A549 (cell line): ENCODE measurements around the gene NPSR1.

Experiments
- KDM1A ChIP-seq: fragments of 200-600 bp; sonication (generic); IDR thresholded peaks from 2 replicates; pipeline ENCODE4 v1.6.1; 2016; ENCODE audit warnings: low read depth, mild to moderate bottlenecking
- KDM5A ChIP-seq: fragments of 200-600 bp; sonication (generic); IDR thresholded peaks from 2 replicates; pipeline ENCODE4 v1.6.1; 2016; ENCODE audit warnings: antibody characterized with exemption, mild to moderate bottlenecking

GRCh38 chr7:34612661-34613060 lies 45.4 kb upstream of the NPSR1 start:
- TF ChIP-seq KDM1A = no peak
- no peak for TF ChIP-seq KDM5A
